ENCODE measurements around the gene ABCA1. TPM values are rescaled to one million over a fixed set of nuclear protein-coding genes. Genes with fewer than 3 reads are reported as not detected.

ABCA1 gene
- total and polyA plus RNA-seq, 10 of the 15 experiments (the other 5 are each of a cell fraction or from before 2014, with no cell fraction given), result 0.01 to 0.56 (median 0.16) TPM

DNA sequence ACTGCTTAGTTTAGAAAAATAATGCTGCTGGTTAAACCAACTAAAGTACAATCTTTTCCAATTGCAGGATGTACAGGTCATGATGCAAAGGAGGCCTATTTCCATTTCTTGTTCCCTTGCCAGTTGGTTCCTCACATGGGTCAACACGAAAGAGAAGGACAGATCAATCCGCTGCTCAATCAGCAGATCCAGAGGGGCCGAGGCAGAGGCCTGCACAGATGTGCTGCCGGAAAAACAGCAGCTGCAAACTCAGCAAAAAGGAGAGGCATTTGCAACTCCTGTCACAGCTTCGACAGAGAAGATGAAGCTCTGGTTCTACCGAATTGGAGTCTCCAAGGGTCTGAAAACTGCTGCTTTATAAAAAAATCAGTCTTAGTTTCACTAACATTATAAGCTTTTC, 94.3 kb downstream of the ABCA1 start (continued):
- no peak for TF ChIP-seq SPI1 (IDR thresholded peaks at IDR 0.05; ENCODE audit: borderline replicate concordance, insufficient read depth, low read depth, low read length)
- TF ChIP-seq SMC3 (IDR thresholded peaks at IDR 0.05; ENCODE audit: borderline replicate concordance, low read length), result no peak
- TF ChIP-seq MYB (IDR thresholded peaks at IDR 0.05; ENCODE audit: borderline replicate concordance, low read depth, low read length), result no peak
- no peak for TF ChIP-seq KLF5 (IDR thresholded peaks at IDR 0.05; ENCODE audit: partially characterized antibody)
- no peak for TF ChIP-seq HDGF (IDR thresholded peaks at IDR 0.05)

DNA sequence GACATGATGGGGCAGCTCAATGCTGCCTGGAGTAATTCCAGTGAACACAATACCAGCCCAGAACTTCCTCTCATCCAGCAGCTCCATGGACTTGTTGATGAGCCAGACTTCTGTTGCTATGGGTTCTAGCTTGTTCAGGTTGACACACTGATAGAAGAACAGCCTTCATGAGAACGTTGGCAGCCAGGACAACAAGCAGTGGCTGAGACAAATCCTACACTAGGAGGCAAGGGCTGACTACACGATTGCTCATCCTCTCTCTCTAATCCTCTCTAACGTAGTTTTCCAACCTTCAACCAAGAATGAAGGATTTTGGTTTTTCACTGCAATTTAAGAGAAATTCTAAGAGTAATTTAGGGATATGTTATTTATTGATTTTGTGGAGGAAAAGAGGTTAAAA, 96.3 kb downstream of the ABCA1 start:
- CTCF ChIA-PET, result no interaction called here
- H3K36me3 ChIP-seq (ENCODE audit: control insufficient read depth in 2 of 2, insufficient read depth in 2 of 2, low read length in 1 of 2), result no peaks in the 10 kb centered on the region
- in situ Hi-C loops (cut with MboI) (no loop called here), intact Hi-C loops (cut with micrococcal nuclease; ENCODE audit: unreplicated experiment) (no loop called here)
- SMC1A ChIA-PET (ENCODE audit: uncharacterized antibody, unreplicated experiment), result no interaction called here
- no peaks in the 10 kb centered on the region for H3K79me2 ChIP-seq (ENCODE audit: control insufficient read depth, insufficient read depth, low read length)
- H3K4me1 ChIP-seq (ENCODE audit: control insufficient read depth, insufficient read depth, low read length), result no peaks in the 10 kb centered on the region
- WGBS (ENCODE audit: insufficient coverage, insufficient replicate concordance, low lambda C conversion rate, missing lambda C conversion rate), result 0% methylated on average over 3 of the region's 3 CpGs
- no TSS peak for BruUV-seq (replicated peaks)
- no peaks in the 10 kb centered on the region for H4K20me1 ChIP-seq (ENCODE audit: control insufficient read depth, insufficient read depth)
- FAIRE-seq, result no peak
- no peak overlapping the region for H2AFZ ChIP-seq (ENCODE audit: control insufficient read depth, low read depth, low read length)
- RAD21 ChIA-PET (ENCODE audit: unreplicated experiment), result no interaction called here
- ATAC-seq, result no peak
- H3K27ac ChIP-seq (ENCODE audit: control insufficient read depth, insufficient read depth), result no peak overlapping the region
- H3K9me3 ChIP-seq (replicated peaks; ENCODE audit: control insufficient read depth, insufficient read depth, low read length), result no peaks in the 10 kb centered on the region
- H3K9ac ChIP-seq (ENCODE audit: control insufficient read depth, insufficient read depth, low read length), result no peak overlapping the region
- no peaks in the 10 kb centered on the region; a peak in 1 of 4 replicates for H3K27me3 ChIP-seq (replicated peaks in 1 of 2; ENCODE audit: control insufficient read depth in 2 of 2, insufficient read depth in 2 of 2, low read length in 1 of 2)
- no peak for DNase-seq (ENCODE audit: low read depth, low spot score)
- POLR2A ChIA-PET, result interaction anchor here (0.5 kb wide), 1 partner anchor 263 kb away, joined by 5 read pairs; no protein-coding TSS in a partner anchor
- no peak overlapping the region for H3K4me3 ChIP-seq
- no peak overlapping the region for H3K4me2 ChIP-seq (ENCODE audit: control insufficient read depth, insufficient read depth)
- TF ChIP-seq RB1 (IDR thresholded peaks at IDR 0.05; ENCODE audit: borderline replicate concordance), result no peak
- no peak for TF ChIP-seq BRCA1 (IDR thresholded peaks at IDR 0.05; ENCODE audit: low read depth, low read length)
- no peak for TF ChIP-seq ZBTB40 (IDR thresholded peaks at IDR 0.05; ENCODE audit: borderline replicate concordance)
- no peak for TF ChIP-seq SIN3A (IDR thresholded peaks at IDR 0.05; ENCODE audit: low read depth, low read length)
- TF ChIP-seq SKIL (IDR thresholded peaks at IDR 0.05; ENCODE audit: low read depth, poor library complexity, severe bottlenecking), result no peak
- TF ChIP-seq LARP7 (IDR thresholded peaks at IDR 0.05), result no peak
- TF ChIP-seq JUNB (IDR thresholded peaks at IDR 0.05), result no peak
- TF ChIP-seq, protein P1, sequence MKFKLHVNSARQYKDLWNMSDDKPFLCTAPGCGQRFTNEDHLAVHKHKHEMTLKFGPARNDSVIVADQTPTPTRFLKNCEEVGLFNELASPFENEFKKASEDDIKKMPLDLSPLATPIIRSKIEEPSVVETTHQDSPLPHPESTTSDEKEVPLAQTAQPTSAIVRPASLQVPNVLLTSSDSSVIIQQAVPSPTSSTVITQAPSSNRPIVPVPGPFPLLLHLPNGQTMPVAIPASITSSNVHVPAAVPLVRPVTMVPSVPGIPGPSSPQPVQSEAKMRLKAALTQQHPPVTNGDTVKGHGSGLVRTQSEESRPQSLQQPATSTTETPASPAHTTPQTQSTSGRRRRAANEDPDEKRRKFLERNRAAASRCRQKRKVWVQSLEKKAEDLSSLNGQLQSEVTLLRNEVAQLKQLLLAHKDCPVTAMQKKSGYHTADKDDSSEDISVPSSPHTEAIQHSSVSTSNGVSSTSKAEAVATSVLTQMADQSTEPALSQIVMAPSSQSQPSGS (IDR thresholded peaks at IDR 0.05; ENCODE audit: low read length), result no peak
